Smooth muscle cell (in vitro differentiated cells): ENCODE data around the gene TEX52. TPM values are rescaled to one million over a fixed set of nuclear protein-coding genes. Genes with fewer than 3 reads are reported as not detected.

Experiments used
- DNase-seq: peaks from one replicate; lab custom pipeline; 2025; ENCODE audit not compliant: unreplicated experiment; lab: John Stamatoyannopoulos, UW
- H2AFZ ChIP-seq: fragments of 200-600 bp; sonication (generic); 2 replicates; pipeline ENCODE4 v1.6.0; 2016; ENCODE audit warnings: antibody characterized with exemption, low read depth, mild to moderate bottlenecking
- H3F3A ChIP-seq: fragments of 200-600 bp; sonication (generic); 2 replicates; pipeline ENCODE4 v1.6.0; 2017; ENCODE audit warnings: antibody characterized with exemption, low read depth
- H3K27ac ChIP-seq: fragments of 200-600 bp; sonication (generic); 2 replicates; pipeline ENCODE4 v1.5.1; 2016; ENCODE audit warnings: low read depth, mild to moderate bottlenecking
- H3K27me3 ChIP-seq: fragments of 200-600 bp; sonication (generic); 2 replicates; pipeline ENCODE4 v1.6.1; 2016; ENCODE audit warnings: low read depth, mild to moderate bottlenecking
- H3K36me3 ChIP-seq: fragments of 200-600 bp; sonication (generic); 2 replicates; pipeline ENCODE4 v1.5.1; 2016; ENCODE audit warnings: low read depth
- H3K4me1 ChIP-seq: fragments of 200-600 bp; sonication (generic); 2 replicates; pipeline ENCODE4 v1.5.1; 2016; ENCODE audit warnings: low read depth
- H3K4me2 ChIP-seq: fragments of 200-600 bp; sonication (generic); 2 replicates; pipeline ENCODE4 v1.6.0; 2016; ENCODE audit warnings: mild to moderate bottlenecking
- H3K4me3 ChIP-seq: fragments of 200-600 bp; sonication (generic); 2 replicates; pipeline ENCODE4 v1.5.1; 2016; ENCODE audit warnings: mild to moderate bottlenecking
- H3K79me2 ChIP-seq: fragments of 200-600 bp; sonication (generic); 2 replicates; pipeline ENCODE4 v1.6.0; 2016; ENCODE audit warnings: low read depth, mild to moderate bottlenecking
- H3K9ac ChIP-seq: fragments of 200-600 bp; sonication (generic); 2 replicates; pipeline ENCODE4 v1.6.0; 2016; ENCODE audit warnings: low read depth
- H3K9me3 ChIP-seq: fragments of 200-600 bp; sonication (generic); replicated peaks from 2 replicates; pipeline ENCODE4 v1.5.1; 2016; ENCODE audit warnings: low read depth
- H4K20me1 ChIP-seq: fragments of 200-600 bp; sonication (generic); 2 replicates; pipeline ENCODE4 v1.6.0; 2016; ENCODE audit warnings: low read depth
- CTCF ChIP-seq: fragments of 200-600 bp; sonication (generic); IDR thresholded peaks from 2 replicates; pipeline ENCODE4 v1.5.1; 2017; ENCODE audit warnings: borderline replicate concordance, mild to moderate bottlenecking, antibody characterized with exemption; ENCODE audit not compliant: insufficient read depth, poor library complexity, severe bottlenecking
- WGBS: methylation state at CpG from one replicate; pipeline ENCODE4 v1.1.7; 2016; ENCODE audit warnings: low lambda C conversion rate; 5-methylcytosine and 5-hydroxymethylcytosine counted together
- polyA plus RNA-seq: library from polyadenylated mRNA; unstranded; fragments of >200 nt; fragmentation: Nextera tagmentation; extraction: Ambion mirVana; gene quantifications from 2 replicates; pipeline ENCODE4 v1.2.1, GENCODE V29; 2016
- total RNA-seq: library from RNA; depleted of rRNA; stranded (reverse); fragments of >200 nt; gene quantifications from 2 replicates; pipeline ENCODE4 v1.2.3, GENCODE V29; 2014

Gene TEX52
- total and polyA plus RNA-seq, 2 experiments from 2014 or later: 0.14 TPM; not detected in 1

GRCh38 chr12:2857576-2857975 lies 737 bp upstream of the TEX52 start:
- H3K27ac ChIP-seq: no peak overlapping the region
- peaks cover 4% of the 10 kb centered on the region for H3K4me1 ChIP-seq
- no peaks in the 10 kb centered on the region for H3K9me3 ChIP-seq
- TF ChIP-seq CTCF: no peak
- H3K36me3 ChIP-seq: no peaks in the 10 kb centered on the region
- no peak overlapping the region for H3K4me2 ChIP-seq
- H4K20me1 ChIP-seq: no peaks in the 10 kb centered on the region
- no peaks in the 10 kb centered on the region for H3K79me2 ChIP-seq
- DNase-seq: no peak
- H3K27me3 ChIP-seq: no peaks in the 10 kb centered on the region
- H2AFZ ChIP-seq: no peak overlapping the region
- no peak overlapping the region for H3K4me3 ChIP-seq
- no peak overlapping the region for H3K9ac ChIP-seq
- WGBS: 95% methylated on average over 7 of the region's 7 CpGs
- H3F3A ChIP-seq: no peaks in the 10 kb centered on the region

- Histone ChIP-seq H3K4me2 (no peak overlapping the region), H3K4me3 (no peak overlapping the region), H3K27me3 (no peaks in the 10 kb centered on the region), H2AFZ (no peak overlapping the region), H3K9ac (no peak overlapping the region), H3K79me2 (no peaks in the 10 kb centered on the region), H4K20me1 (no peaks in the 10 kb centered on the region), H3K27ac (no peak overlapping the region), H3F3A (no peaks in the 10 kb centered on the region), H3K36me3 (no peaks in the 10 kb centered on the region), H3K4me1 (peaks cover 4% of the 10 kb centered on the region), H3K9me3 (no peaks in the 10 kb centered on the region)
- no peak for TF ChIP-seq CTCF
- 88% methylated on average over 3 of the region's 3 CpGs for WGBS
- DNase-seq: no peak
These were observed 788 bp downstream of the TEX52 start for GRCh38 chr12:2856051-2856450.

- Histone ChIP-seq H2AFZ (no peak overlapping the region), H3K4me3 (no peak overlapping the region), H3K4me1 (peaks cover 4% of the 10 kb centered on the region), H4K20me1 (no peaks in the 10 kb centered on the region), H3F3A (no peaks in the 10 kb centered on the region), H3K79me2 (no peaks in the 10 kb centered on the region), H3K27ac (no peak overlapping the region), H3K27me3 (no peaks in the 10 kb centered on the region), H3K36me3 (no peaks in the 10 kb centered on the region), H3K4me2 (no peak overlapping the region), H3K9me3 (no peaks in the 10 kb centered on the region), H3K9ac (no peak overlapping the region)
- no peak for DNase-seq
- 96% methylated on average over 7 of the region's 7 CpGs for WGBS
- no peak for TF ChIP-seq CTCF
These were observed 1.3 kb downstream of the TEX52 start for GRCh38 chr12:2855546-2855945.

GRCh38 chr12:2854669-2855453 lies 2.0 kb downstream of the TEX52 start:
- H3K79me2 ChIP-seq: no peaks in the 10 kb centered on the region
- no peak for TF ChIP-seq CTCF
- H3K27me3 ChIP-seq: no peaks in the 10 kb centered on the region
- H3K4me1 ChIP-seq: peaks cover 4% of the 10 kb centered on the region
- H2AFZ ChIP-seq: no peak overlapping the region
- H3K4me3 ChIP-seq: no peak overlapping the region
- no peak for DNase-seq
- no peak overlapping the region for H3K4me2 ChIP-seq
- no peaks in the 10 kb centered on the region for H3K9me3 ChIP-seq
- H3K36me3 ChIP-seq: no peaks in the 10 kb centered on the region
- 91% methylated on average over 25 of the region's 25 CpGs for WGBS
- no peaks in the 10 kb centered on the region for H4K20me1 ChIP-seq
- no peaks in the 10 kb centered on the region for H3F3A ChIP-seq
- H3K27ac ChIP-seq: no peak overlapping the region
- H3K9ac ChIP-seq: no peak overlapping the region
